ENCODE results near the gene S100PBP. TPM values are rescaled to one million over a fixed set of nuclear protein-coding genes. Genes with fewer than 3 reads are reported as not detected.

The S100PBP gene
- total RNA-seq, 1 donor, result 42.0 TPM

- TF ChIP-seq CTCF (IDR thresholded peaks at IDR 0.05; ENCODE audit: extremely low read depth, low read depth, low read length), result no peak
- Histone ChIP-seq H2AFZ (ENCODE audit: low read length) (peak overlapping the region; percentile 28), H3K4me3 (ENCODE audit: insufficient read depth, low read length) (no peak overlapping the region)
These were observed 90.0 kb downstream of the S100PBP start for GRCh38 chr1:32907435-32907834.

More at GRCh38 chr1:32907435-32907834, 90.0 kb downstream of the S100PBP start:
- H4K20me1 ChIP-seq (ENCODE audit: insufficient read depth, low read length), result no peaks in the 10 kb centered on the region
- peaks cover 9% of the 10 kb centered on the region for H3K27me3 ChIP-seq (ENCODE audit: insufficient read depth, low read length)
- H3K4me2 ChIP-seq (ENCODE audit: insufficient read depth, low read length), result peak overlapping the region; percentile 48
- no peaks in the 10 kb centered on the region for H3K79me2 ChIP-seq (ENCODE audit: insufficient read depth, low read length)
- H3K27ac ChIP-seq (ENCODE audit: low read depth, low read length), result no peak overlapping the region
- no peaks in the 10 kb centered on the region for H3K4me1 ChIP-seq (ENCODE audit: insufficient read depth, low read length)
- peak; percentile 59 for DNase-seq (ENCODE audit: insufficient read length, low spot score, missing footprints)
- H3K9me3 ChIP-seq (ENCODE audit: low read depth, low read length), result no peaks in the 10 kb centered on the region
- no peaks in the 10 kb centered on the region for H3K36me3 ChIP-seq (ENCODE audit: insufficient read depth, low read length)

Other genes starting within 250 kb of the S100PBP start
- 27.1 and 37.3 TPM in 2 replicates for gene ZBTB8OS, start 167.1 kb upstream of the S100PBP start, total RNA-seq
- gene RBBP4, start 166.4 kb upstream of the S100PBP start, total RNA-seq, result 111 and 112 TPM in 2 replicates
- gene SYNC, start 114.9 kb upstream of the S100PBP start, total RNA-seq, result 129 and 139 TPM in 2 replicates
- 183 and 199 TPM in 2 replicates for gene YARS1, start 295 bp upstream of the S100PBP start, total RNA-seq
- gene FNDC5, start 53.3 kb downstream of the S100PBP start, total RNA-seq, result 0.36 TPM in 1 of 2 replicates, not detected in the other
- gene HPCA, start 68.8 kb downstream of the S100PBP start, total RNA-seq, result not detected in 2 replicates
- gene TMEM54, start 83.7 kb downstream of the S100PBP start, total RNA-seq, result 16.5 and 22.4 TPM in 2 replicates
- gene RNF19B, start 147.2 kb downstream of the S100PBP start, total RNA-seq, result 14.5 and 19.7 TPM in 2 replicates
- 89.3 and 139 TPM in 2 replicates for gene AK2, start 219.2 kb downstream of the S100PBP start, total RNA-seq

All from osteoblast (primary cell).